Pons (tissue), 1 donor: Measurements from ENCODE around the gene RIN1.
"Not testable (repeated sequence)": the region's sequence is repeated elsewhere in the genome, so short reads cannot be mapped to it uniquely, and the experiment has no call there.

Source experiments
- DNase-seq: peaks from one replicate; pipeline ENCODE4 v3.0.0-alpha.2; 2016; ENCODE audit warnings: low spot score

RIN1 gene

DNA sequence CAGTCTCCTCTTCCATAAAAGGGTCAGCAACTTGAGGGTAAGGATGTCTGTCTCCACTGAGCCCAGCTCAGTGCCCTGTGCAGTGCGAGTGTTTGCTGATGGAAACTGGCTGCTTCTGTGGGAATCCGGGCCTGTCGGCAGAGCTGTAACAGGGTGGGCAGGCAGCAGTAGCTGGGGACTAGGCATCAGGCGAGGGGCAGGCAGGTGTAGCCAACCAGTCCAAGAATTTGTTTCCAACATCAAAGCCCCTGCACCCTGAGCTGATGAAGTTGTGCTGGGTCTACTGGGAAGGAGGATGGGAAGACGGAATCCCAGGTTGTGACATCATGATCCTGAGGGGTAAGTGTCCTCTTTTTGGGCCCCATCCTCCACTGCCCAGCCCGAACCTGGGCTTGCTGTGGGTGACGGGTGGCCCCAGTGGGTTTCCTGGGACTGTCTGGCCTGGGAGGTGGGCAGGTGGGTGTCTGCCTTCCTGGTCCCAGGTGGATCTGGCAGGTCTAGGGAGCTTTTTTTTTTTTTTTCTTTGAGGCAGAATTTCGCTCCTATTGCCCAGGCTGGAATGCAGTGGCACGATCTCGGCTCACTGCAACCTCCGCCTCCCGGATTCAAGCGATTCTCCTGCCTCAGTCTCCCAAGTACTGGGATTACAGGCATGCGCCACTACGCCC lies 24.3 kb upstream of the RIN1 start:
- DNase-seq: no peak

GRCh38 chr11:66359662-66360087 lies 23.4 kb upstream of the RIN1 start:
- DNase-seq: no peak

GRCh38 chr11:66350560-66351235 lies 14.5 kb upstream of the RIN1 start:
- DNase-seq: not testable (repeated sequence)

DNA sequence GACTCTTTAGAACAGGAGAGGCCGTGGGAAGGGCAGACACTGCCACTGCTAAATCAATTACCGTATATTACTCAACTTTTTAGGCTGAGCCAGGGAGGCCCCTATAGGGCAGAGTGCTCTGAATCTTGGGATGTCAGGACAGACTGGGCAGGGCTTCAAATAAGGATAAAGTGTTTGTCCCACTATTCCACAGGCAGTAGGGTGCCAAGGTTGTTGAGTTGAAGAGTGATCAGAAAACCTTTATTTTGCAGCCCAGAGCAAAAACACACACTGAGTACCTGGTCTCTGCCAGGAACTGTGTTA lies 12.8 kb upstream of the RIN1 start:
- no peak for DNase-seq

- peak; percentile 94 for DNase-seq
Observed at GRCh38 chr11:66347425-66348276, 11.4 kb upstream of the RIN1 start, which contains the start of gene B4GAT1. Gene B4GAT1, minus strand, starts transcription at chr11:66347629. Its CDS starts 84 bp downstream, at chr11:66347545.

- no peak for DNase-seq
Observed at GRCh38 chr11:66346476-66347424, 10.5 kb upstream of the RIN1 start.

- DNase-seq: no peak
Observed at GRCh38 chr11:66345316-66345649, 9.0 kb upstream of the RIN1 start.

- DNase-seq: peak; percentile 95
Observed at GRCh38 chr11:66344550-66345315, 8.5 kb upstream of the RIN1 start, which contains the start of gene BRMS1. Gene BRMS1, minus strand, starts transcription at chr11:66345104. Its CDS starts 2,870 bp downstream, at chr11:66342234.

- no peak for DNase-seq
Observed at GRCh38 chr11:66343176-66343575, 6.9 kb upstream of the RIN1 start.

GRCh38 chr11:66341502-66342126 lies 5.4 kb upstream of the RIN1 start:
- DNase-seq: no peak

DNA sequence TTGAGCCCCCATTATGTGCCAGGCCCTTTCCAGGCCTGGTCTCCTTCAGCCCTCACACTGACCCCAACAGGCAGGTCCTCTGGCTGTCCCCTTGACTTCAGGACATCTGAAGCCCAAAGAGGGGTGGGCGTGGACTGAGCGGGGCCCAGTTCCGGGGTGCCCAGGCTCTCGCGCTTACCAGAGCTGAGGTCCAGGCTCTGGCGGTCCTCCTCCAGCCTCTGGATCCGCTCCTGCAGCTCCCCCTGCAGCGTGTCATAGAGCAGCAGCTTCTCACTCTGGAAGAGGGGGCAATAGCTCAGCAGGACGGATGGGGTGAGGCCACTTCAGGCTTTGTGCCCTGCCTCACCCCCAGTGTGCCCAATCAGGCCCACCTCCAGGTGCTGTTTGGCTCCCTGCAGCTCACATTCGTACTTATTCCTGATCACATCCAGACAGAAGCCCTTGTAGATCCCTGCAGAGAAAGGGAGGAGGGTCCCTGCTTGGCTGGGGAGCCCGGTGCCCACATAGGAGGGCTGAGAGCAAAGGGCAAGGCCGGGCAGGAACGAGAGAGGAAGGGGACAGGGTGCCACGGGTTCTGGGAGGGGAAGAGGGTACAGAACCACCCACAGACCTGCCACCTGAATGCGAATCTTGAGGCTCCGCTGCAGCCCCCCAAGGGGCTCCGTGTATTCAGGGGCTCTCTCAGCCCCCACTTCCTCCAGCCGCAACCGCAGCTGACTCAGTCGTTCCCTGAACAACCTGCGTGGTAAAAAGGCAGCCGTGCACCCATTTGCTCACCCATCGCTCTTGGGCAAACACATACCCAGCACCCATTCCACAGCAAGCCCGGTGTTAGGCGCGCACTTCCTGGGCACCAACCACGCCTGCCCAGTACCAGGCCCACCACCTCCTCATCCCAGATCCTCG lies 4.6 kb upstream of the RIN1 start:
- DNase-seq: no peak

- no peak for DNase-seq
Observed at GRCh38 chr11:66339686-66340483, 3.7 kb upstream of the RIN1 start.

GRCh38 chr11:66339162-66339675 lies 3.0 kb upstream of the RIN1 start:
- no peak for DNase-seq

- DNase-seq: no peak
Observed at GRCh38 chr11:66338276-66339161, 2.3 kb upstream of the RIN1 start.

DNA sequence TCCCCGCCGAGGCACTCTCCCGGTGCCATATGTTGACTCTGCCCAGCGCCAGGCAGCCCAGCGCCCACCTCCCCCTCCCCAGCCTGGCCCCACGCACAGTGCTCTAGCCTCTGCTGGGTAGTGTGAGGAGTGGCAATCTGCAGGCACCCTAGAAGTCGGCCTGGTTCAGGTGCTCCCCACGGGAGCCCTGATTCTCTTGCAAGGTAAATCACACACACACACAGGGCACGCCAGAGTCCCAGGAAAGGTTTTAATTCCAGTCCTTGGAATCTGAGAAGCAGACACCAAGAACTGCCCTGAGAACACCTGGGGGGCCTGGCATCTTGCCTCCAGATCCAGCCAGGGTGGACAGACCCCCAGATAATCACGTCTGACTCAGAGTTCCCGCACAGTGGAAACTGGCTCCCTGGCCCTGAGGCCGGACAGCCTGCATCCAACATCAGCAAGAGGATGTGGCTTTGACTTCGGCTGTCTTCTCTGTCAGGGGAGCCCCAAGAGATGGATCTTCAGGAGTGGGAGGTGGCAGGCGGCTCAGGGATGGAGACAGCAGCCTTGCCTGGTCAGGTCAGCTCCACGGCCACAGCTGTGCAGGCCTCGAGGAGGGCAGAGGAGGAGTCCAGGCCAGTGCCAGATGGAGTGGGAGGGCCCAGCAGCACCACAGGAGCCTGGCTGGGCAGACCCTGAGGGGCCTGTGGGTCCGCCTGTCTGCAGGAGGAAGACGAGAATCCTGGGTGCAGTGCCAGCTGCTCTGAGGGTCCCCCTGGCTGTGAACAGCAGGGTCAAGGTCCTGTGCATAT lies 1.1 kb upstream of the RIN1 start:
- DNase-seq: no peak

DNA sequence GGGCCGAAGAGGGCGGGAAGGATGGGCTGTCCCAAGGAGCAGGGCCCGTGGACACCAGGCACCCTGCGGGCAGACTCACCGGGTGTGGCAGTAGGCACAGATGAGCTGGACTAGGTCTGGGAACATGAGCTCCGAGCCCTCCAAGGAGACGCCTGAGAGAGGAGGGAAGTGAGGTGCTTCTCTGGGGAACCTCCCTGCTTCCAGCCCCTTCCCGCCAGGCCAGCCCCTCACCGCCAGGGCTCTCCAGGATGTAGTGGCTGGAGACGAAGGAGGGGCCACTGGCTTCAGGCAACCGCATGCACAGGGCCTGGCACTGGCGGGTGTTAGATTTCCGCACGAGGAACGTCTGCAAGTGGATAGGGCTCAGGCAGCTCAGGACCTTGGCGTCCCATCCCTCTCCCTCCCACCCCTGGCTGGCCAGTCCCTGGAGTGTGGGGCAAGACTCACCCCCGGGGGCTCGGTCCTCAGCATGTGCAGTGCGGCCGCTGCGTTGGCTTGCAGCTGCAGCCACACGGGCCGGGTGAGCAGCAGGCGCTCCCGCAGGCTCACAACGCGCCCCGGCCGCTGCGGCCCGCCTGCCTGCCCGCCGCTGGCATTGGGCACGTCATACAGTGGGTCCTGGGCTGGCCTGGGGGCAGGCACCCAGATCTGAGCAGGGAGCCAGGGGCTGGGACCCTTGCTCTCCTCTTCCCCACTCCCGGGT lies 552 bp downstream of the RIN1 start:
- no peak for DNase-seq
